HUDEP-2 (cell line): ENCODE measurements around the gene SGSH.
A peak's percentile ranks its signal among the peaks of the same experiment; 100 is the strongest.
"Not testable (repeated sequence)": the region's sequence is repeated elsewhere in the genome, so short reads cannot be mapped to it uniquely, and the experiment has no call there.

Experiments used
- DNase-seq, 76 experiments: peaks; one replicate each; lab custom pipeline; 2025; ENCODE audit not compliant: unreplicated experiment in 76 of 76; lab: John Stamatoyannopoulos, UW

The SGSH gene

GRCh38 chr17:80213643-80213975 is 6.5 kb downstream of the SGSH start:
- DNase-seq = no peak

- DNase-seq = no peak
Measured at GRCh38 chr17:80212962-80213642, 7.0 kb downstream of the SGSH start.

GRCh38 chr17:80212511-80212910 is 7.6 kb downstream of the SGSH start:
- DNase-seq = no peak

- no peak for DNase-seq
Measured at GRCh38 chr17:80212109-80212508, 8.0 kb downstream of the SGSH start.

GRCh38 chr17:80210348-80211108 is 9.6 kb downstream of the SGSH start:
- no peak for DNase-seq

GRCh38 chr17:80209765-80210164 is 10.4 kb downstream of the SGSH start:
- DNase-seq = no peak

GRCh38 chr17:80208050-80208449 is 12.1 kb downstream of the SGSH start:
- no peak for DNase-seq

GRCh38 chr17:80205811-80206210 is 14.3 kb downstream of the SGSH start:
- DNase-seq = no peak

- DNase-seq = no peak
Measured at GRCh38 chr17:80204626-80205468, 15.3 kb downstream of the SGSH start.

- DNase-seq = peak in 1 of 76 experiments; percentile 8
Measured at GRCh38 chr17:80203471-80203963, 16.6 kb downstream of the SGSH start.

GRCh38 chr17:80202197-80202596 is 17.9 kb downstream of the SGSH start:
- DNase-seq = no peak

- DNase-seq = no peak
Measured at GRCh38 chr17:80201446-80201845, 18.7 kb downstream of the SGSH start.

- DNase-seq = not testable (repeated sequence)
Measured at GRCh38 chr17:80199295-80199694, 20.8 kb downstream of the SGSH start.

- no peak for DNase-seq
Measured at GRCh38 chr17:80198144-80198661, 21.9 kb downstream of the SGSH start.

GRCh38 chr17:80196652-80197051 is 23.5 kb downstream of the SGSH start:
- DNase-seq = no peak

GRCh38 chr17:80195671-80196529 is 24.2 kb downstream of the SGSH start:
- DNase-seq = peak in 32 of 76 experiments; percentile 4 to 50 (median 23)

GRCh38 chr17:80195141-80195540 is 25.0 kb downstream of the SGSH start:
- DNase-seq = no peak

- DNase-seq = no peak
Measured at GRCh38 chr17:80191865-80192661, 28.1 kb downstream of the SGSH start.

GRCh38 chr17:80191192-80191591 is 28.9 kb downstream of the SGSH start:
- DNase-seq = no peak
